Mesothelial cell of epicardium (in vitro differentiated cells): ENCODE measurements around the gene NEK6. TPM values are rescaled to one million over a fixed set of nuclear protein-coding genes. Genes with fewer than 3 reads are reported as not detected.
A peak's percentile ranks its signal among the peaks of the same experiment; 100 is the strongest.

Source experiments
- DNase-seq, 2 experiments: peaks; one replicate each; pipeline ENCODE4 v3.0.0; 2021; ENCODE audit warnings: low spot score in 2 of 2; ENCODE audit not compliant: unreplicated experiment in 2 of 2
- H3K27ac Mint-ChIP-seq: 2 replicates; pipeline ENCODE4 v1.8.0; 2021; ENCODE audit warnings: mixed read lengths
- H3K27me3 Mint-ChIP-seq: 2 replicates; pipeline ENCODE4 v1.8.0; 2021; ENCODE audit warnings: low read depth, mixed read lengths
- H3K36me3 Mint-ChIP-seq: 2 replicates; pipeline ENCODE4 v1.8.0; 2021; ENCODE audit warnings: mixed read lengths
- H3K4me1 Mint-ChIP-seq: 2 replicates; pipeline ENCODE4 v1.8.0; 2021; ENCODE audit warnings: mixed read lengths
- H3K4me3 Mint-ChIP-seq: 2 replicates; pipeline ENCODE4 v1.8.0; 2021; ENCODE audit warnings: mild to moderate bottlenecking, moderate library complexity, mixed read lengths
- H3K9me3 Mint-ChIP-seq: 2 replicates; pipeline ENCODE4 v1.8.0; 2021; ENCODE audit warnings: mixed read lengths
- CTCF ChIP-seq: fragments of 200-600 bp; sonication (generic); IDR thresholded peaks from one replicate; pipeline ENCODE4 v1.5.0; 2021; ENCODE audit warnings: antibody characterized with exemption; ENCODE audit not compliant: unreplicated experiment
- total RNA-seq: library from RNA; stranded (reverse); gene quantifications from 3 replicates; pipeline ENCODE4 v1.2.1, GENCODE V29; 2021

Gene NEK6
- total RNA-seq, 1 donor from 2014 or later = 42.9 TPM

GRCh38 chr9:124366476-124367220 is 108.9 kb downstream of the NEK6 start:
- H3K4me1 Mint-ChIP-seq = peaks cover 20% of the 10 kb centered on the region
- H3K4me3 Mint-ChIP-seq = no peak overlapping the region
- no peaks in the 10 kb centered on the region for H3K9me3 Mint-ChIP-seq
- no peak overlapping the region for H3K27ac Mint-ChIP-seq
- no peak for DNase-seq
- TF ChIP-seq CTCF = no peak
- H3K36me3 Mint-ChIP-seq = peaks cover 6% of the 10 kb centered on the region
- H3K27me3 Mint-ChIP-seq = no peaks in the 10 kb centered on the region

- no peak for DNase-seq
Measured at GRCh38 chr9:124368692-124369091, 110.9 kb downstream of the NEK6 start.

GRCh38 chr9:124369231-124369797 is 111.6 kb downstream of the NEK6 start:
- Mint-ChIP-seq H3K27me3 (no peaks in the 10 kb centered on the region), H3K4me3 (no peak overlapping the region), H3K36me3 (peaks cover 17% of the 10 kb centered on the region), H3K9me3 (peaks cover 12% of the 10 kb centered on the region), H3K27ac (no peak overlapping the region), H3K4me1 (peaks cover 20% of the 10 kb centered on the region)
- no peak for DNase-seq
- no peak for TF ChIP-seq CTCF

More at GRCh38 chr9:124368692-124369091, 110.9 kb downstream of the NEK6 start:
- TF ChIP-seq CTCF = no peak
- Mint-ChIP-seq H3K4me1 (peaks cover 20% of the 10 kb centered on the region), H3K27ac (peak overlapping the region; percentile 27), H3K27me3 (no peaks in the 10 kb centered on the region), H3K9me3 (peaks cover 7% of the 10 kb centered on the region), H3K4me3 (no peak overlapping the region), H3K36me3 (peaks cover 12% of the 10 kb centered on the region)

- H3K27me3 Mint-ChIP-seq = no peaks in the 10 kb centered on the region
- no peak overlapping the region for H3K27ac Mint-ChIP-seq
- peaks cover 22% of the 10 kb centered on the region for H3K36me3 Mint-ChIP-seq
- H3K4me1 Mint-ChIP-seq = peaks cover 20% of the 10 kb centered on the region
- no peak overlapping the region for H3K4me3 Mint-ChIP-seq
- peaks cover 12% of the 10 kb centered on the region for H3K9me3 Mint-ChIP-seq
- DNase-seq = no peak
- TF ChIP-seq CTCF = no peak
Measured at GRCh38 chr9:124370896-124371582, 113.3 kb downstream of the NEK6 start.

- H3K27ac Mint-ChIP-seq = no peak overlapping the region
- H3K27me3 Mint-ChIP-seq = no peaks in the 10 kb centered on the region
- H3K4me1 Mint-ChIP-seq = peaks cover 16% of the 10 kb centered on the region
- DNase-seq = no peak
- H3K9me3 Mint-ChIP-seq = peaks cover 12% of the 10 kb centered on the region
- TF ChIP-seq CTCF = no peak
- H3K4me3 Mint-ChIP-seq = no peak overlapping the region
- peaks cover 16% of the 10 kb centered on the region for H3K36me3 Mint-ChIP-seq
Measured at GRCh38 chr9:124372038-124372437, 114.3 kb downstream of the NEK6 start.
